AG04449 (cell line): ENCODE data around the gene CCDC70.

ENCODE experiments used
- CTCF ChIA-PET: fragments of 350-600 bp; formaldehyde crosslinking; extraction: SDS; loops from one replicate; lab custom pipeline; 2021; ENCODE audit warnings: antibody characterized with exemption; lab: Yijun Ruan, JAX
- POLR2A ChIA-PET: fragments of 400-600, 350-600 bp; formaldehyde crosslinking; extraction: SDS; loops from one replicate; lab custom pipeline; 2020; ENCODE audit warnings: antibody characterized with exemption, inconsistent platforms; lab: Yijun Ruan, JAX
- DNase-seq: peaks from one replicate; pipeline ENCODE4 v3.0.0-alpha.2; 2010; ENCODE audit warnings: low read depth, low spot score
- H3K4me3 ChIP-seq: 2 replicates; pipeline ENCODE4 v1.5.1; 2011; ENCODE audit warnings: low read depth, mild to moderate bottlenecking, control low read depth, low read length
- CTCF ChIP-seq: IDR thresholded peaks from one replicate; pipeline ENCODE4 v1.5.1; 2011; ENCODE audit warnings: mild to moderate bottlenecking, moderate library complexity, low read length, control low read depth, inconsistent platforms; ENCODE audit not compliant: insufficient read depth; ENCODE audit errors: missing control alignments

CCDC70 gene

GRCh38 chr13:51861723-51862300 lies at the start of gene CCDC70:
Gene CCDC70 (plus strand): TSS chr13:51861969. CDS start chr13:51865412, 3,443 bp downstream.
- H3K4me3 ChIP-seq: no peak within 1 kb of the TSS
- CTCF ChIA-PET: interaction anchor here (0.9 to 1.8 kb wide), 2 partner anchors 11 to 18 kb away, joined by 3 to 4 read pairs; no protein-coding TSS in a partner anchor
- POLR2A ChIA-PET: no interaction called here
- DNase-seq: no peak
- TF ChIP-seq CTCF: no peak

DNA sequence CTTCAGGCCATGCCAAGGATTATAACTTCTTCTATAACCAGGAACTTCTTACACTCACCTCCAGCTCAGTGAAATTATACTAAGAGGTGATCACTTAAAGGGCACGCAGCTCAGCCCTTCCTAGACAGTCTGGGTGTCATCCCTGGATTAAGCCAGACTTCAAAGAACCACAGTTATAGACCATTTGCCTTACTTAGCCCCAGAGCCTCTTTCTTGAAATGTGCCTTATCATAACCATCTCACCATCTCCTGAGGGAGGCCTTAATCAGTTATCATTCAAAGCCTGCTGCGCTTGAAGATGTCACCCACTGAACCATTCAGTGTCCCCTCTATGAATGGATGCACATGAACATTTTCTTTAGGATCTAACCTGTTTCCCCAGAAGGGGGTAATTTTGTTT lies 47.7 kb upstream of the CCDC70 start:
- H3K4me3 ChIP-seq: no peak overlapping the region
- POLR2A ChIA-PET: no interaction called here
- no peak for TF ChIP-seq CTCF
- CTCF ChIA-PET: interaction anchor here (0.6 to 8.8 kb wide), 17 partner anchors 8 to 689 kb away, joined by 3 to 115 read pairs (median 6); partner anchors contain the start of gene NEK5
- DNase-seq: no peak

DNA sequence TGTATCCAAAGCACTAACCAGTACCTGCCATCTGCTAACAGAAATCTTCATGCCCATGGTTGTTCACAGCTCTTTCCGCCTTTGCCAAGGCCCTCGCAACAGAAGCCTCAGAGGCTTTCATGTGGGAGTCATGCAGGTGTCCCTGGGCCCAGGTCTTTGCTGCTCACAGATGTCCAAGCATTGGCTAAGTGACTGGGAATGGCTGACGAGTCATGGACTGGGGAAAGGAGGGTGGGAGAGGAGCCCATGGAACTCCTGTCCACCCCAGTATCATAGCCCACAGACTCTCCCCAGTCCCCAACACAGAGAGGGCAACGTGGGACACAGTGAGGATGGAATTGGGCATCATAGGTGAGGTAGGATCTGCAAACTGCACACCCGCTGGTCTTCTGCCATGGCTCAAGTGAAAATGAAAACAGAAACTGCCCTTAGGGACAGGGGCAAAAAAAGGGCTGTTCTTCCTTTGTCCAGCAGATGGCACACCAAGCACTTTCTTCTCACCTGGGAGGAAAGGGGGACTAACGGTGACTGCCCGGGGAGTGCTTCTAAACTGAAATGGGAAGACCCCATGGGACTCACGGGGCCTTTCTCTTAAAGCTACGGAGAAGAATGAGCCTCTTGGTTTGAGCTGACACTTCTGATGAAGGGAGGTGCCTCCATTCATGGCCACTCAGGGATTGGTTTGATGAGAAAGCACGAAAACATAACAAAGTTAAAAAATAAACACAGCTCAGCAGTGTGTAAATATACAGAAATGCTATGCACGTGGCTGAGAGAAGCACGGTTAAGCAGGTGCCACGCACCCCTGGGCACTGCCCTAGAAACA lies 46.7 kb upstream of the CCDC70 start:
- no peak for DNase-seq
- POLR2A ChIA-PET: no interaction called here
- H3K4me3 ChIP-seq: peak overlapping the region; percentile 45
- TF ChIP-seq CTCF: peak; percentile 74
- CTCF ChIA-PET: interaction anchor here (0.6 to 8.8 kb wide), 42 partner anchors 9 to 691 kb away, joined by 3 to 115 read pairs (median 4); partner anchors contain the start of genes NEK5 and VPS36

DNA sequence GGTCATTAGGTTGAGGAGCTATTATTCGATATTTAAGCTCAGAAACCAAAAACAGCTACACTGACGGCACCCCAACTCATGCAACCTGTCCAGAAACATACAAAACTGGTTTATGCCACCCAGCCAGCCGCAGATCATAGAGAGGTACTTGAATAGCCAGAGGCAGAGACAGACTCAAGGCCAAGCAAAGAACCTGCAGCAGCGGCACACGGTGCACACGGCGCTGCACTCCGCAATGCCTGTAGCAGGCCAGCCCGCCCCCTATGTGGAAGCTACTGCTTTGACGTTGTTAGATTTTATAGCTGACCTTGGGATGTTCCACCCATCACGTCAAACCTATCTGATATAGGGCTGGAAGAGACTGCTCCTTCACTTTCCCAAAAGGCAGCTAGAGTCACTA lies 45.9 kb upstream of the CCDC70 start:
- DNase-seq: no peak
- ChIA-PET CTCF (interaction anchor here (0.6 to 8.8 kb wide), 37 partner anchors 10 to 692 kb away, joined by 3 to 115 read pairs (median 4); partner anchors contain the start of genes NEK5 and VPS36), POLR2A (no interaction called here)

DNA sequence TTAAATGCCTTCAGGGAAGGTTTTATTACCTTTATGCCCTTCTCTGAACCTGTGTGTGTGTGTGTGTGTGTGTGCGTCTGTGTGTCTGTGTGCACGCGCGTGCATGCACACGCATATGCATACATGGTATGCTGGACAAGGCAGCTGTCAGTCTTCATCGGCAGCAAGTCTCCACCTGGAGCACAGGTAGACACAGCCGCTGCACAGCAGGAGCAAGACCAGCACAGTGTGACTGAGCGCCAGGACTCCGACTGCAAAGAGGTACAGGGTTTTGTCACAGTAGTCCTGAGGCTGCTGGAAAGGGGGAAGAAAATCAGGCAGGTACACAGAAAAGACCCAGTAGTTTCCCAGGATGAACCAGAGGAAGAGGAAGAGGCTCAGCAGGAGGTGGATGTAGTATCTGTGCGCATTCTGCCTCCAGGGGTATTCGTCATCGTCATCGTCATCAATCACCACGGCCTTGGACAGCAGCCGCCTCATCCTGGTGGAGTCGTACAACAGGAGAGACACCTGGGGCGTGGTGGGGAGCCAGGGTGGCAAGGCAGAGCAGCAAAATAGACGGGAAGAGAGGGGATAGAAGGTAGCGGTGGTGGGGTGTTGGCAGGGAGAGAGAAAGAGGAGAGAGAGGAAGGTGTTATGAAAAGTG lies 45.0 kb upstream of the CCDC70 start:
- POLR2A ChIA-PET: no interaction called here
- no peak overlapping the region for H3K4me3 ChIP-seq
- CTCF ChIA-PET: interaction anchor here (1.3 to 8.8 kb wide), 10 partner anchors 10 to 693 kb away, joined by 3 to 115 read pairs (median 18); partner anchors contain the start of gene NEK5
- DNase-seq: no peak
- TF ChIP-seq CTCF: no peak

More for the DNA sequence above, 45.9 kb upstream of the CCDC70 start:
- no peak overlapping the region for H3K4me3 ChIP-seq
- TF ChIP-seq CTCF: no peak
